ENCODE measurements around the gene GJA5. TPM values are rescaled to one million over a fixed set of nuclear protein-coding genes. Genes with fewer than 3 reads are reported as not detected.

Gene GJA5
- total RNA-seq, 1 experiment from 2014 or later: not detected

DNA sequence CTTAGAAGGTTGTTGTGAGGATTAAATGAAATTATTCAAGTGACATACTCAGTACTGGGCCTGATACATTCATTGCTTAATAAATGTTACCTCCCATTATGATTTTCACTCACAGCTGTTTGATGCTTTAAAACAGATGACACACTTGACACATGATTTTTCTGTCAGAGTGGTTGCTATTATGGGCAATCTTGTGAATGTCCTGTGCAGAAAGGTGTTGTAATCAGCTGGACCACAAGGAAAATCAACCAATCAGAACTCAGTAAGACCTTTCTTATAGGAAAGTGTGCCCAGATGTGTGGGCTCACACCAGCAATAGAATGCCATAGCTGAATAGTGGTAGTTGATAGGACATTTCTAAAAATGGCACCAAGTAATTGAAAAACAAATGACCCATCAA is 23.5 kb downstream of the GJA5 start:
- H4K20me1 ChIP-seq (ENCODE audit: insufficient read depth): no peaks in the 10 kb centered on the region
- H2AFZ ChIP-seq (ENCODE audit: low read depth, low read length, poor library complexity, severe bottlenecking): no peak overlapping the region
- TF ChIP-seq YY1 (IDR thresholded peaks at IDR 0.05; ENCODE audit: extremely low read depth, insufficient replicate concordance, low read depth, low read length) (no peak), FOSL1 (IDR thresholded peaks at IDR 0.05; ENCODE audit: low read depth) (no peak), ZNF274 (IDR thresholded peaks at IDR 0.05; ENCODE audit: low read depth, low read length) (no peak), EZH2 (IDR thresholded peaks at IDR 0.05) (no peak), ELF1 (IDR thresholded peaks at IDR 0.05; ENCODE audit: borderline replicate concordance, low read depth) (no peak)
- TF ChIP-seq, protein P1, sequence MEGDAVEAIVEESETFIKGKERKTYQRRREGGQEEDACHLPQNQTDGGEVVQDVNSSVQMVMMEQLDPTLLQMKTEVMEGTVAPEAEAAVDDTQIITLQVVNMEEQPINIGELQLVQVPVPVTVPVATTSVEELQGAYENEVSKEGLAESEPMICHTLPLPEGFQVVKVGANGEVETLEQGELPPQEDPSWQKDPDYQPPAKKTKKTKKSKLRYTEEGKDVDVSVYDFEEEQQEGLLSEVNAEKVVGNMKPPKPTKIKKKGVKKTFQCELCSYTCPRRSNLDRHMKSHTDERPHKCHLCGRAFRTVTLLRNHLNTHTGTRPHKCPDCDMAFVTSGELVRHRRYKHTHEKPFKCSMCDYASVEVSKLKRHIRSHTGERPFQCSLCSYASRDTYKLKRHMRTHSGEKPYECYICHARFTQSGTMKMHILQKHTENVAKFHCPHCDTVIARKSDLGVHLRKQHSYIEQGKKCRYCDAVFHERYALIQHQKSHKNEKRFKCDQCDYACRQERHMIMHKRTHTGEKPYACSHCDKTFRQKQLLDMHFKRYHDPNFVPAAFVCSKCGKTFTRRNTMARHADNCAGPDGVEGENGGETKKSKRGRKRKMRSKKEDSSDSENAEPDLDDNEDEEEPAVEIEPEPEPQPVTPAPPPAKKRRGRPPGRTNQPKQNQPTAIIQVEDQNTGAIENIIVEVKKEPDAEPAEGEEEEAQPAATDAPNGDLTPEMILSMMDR (IDR thresholded peaks at IDR 0.05 in 2 of 3, conservative IDR thresholded peaks at IDR 0.05 in 1 of 3; ENCODE audit: borderline replicate concordance in 1 of 3, insufficient read depth in 1 of 3, low read depth in 2 of 3, low read length in 2 of 3): no peak
- H3K27ac ChIP-seq (ENCODE audit: low read depth, low read length): no peak overlapping the region
- no peaks in the 10 kb centered on the region for H3K79me2 ChIP-seq (ENCODE audit: insufficient read depth, low read length)
- H3K4me1 ChIP-seq (ENCODE audit: control insufficient read depth in 1 of 2, insufficient read depth in 2 of 2, low read length in 2 of 2): no peaks in the 10 kb centered on the region
- H3K9me3 ChIP-seq (ENCODE audit: control insufficient read depth in 1 of 2, insufficient read depth in 1 of 2, low read depth in 1 of 2, low read length in 2 of 2): no peaks in the 10 kb centered on the region
- ATAC-seq: no peak
- POLR2A ChIA-PET: no interaction called here
- no peak overlapping the region for H3K4me2 ChIP-seq (ENCODE audit: low read length)
- H3K9me2 ChIP-seq (ENCODE audit: insufficient read depth): no peaks in the 10 kb centered on the region
- H3K9ac ChIP-seq (ENCODE audit: low read length): no peak overlapping the region
- no peaks in the 10 kb centered on the region for H3K36me3 ChIP-seq (ENCODE audit: control insufficient read depth in 1 of 2, insufficient read depth in 2 of 2, low read length in 2 of 2)
- intact Hi-C loops (cut with micrococcal nuclease): no loop called here
- no TSS peak for BruUV-seq (replicated peaks)
- CTCF ChIA-PET: no interaction called here
- no peak overlapping the region for H3K4me3 ChIP-seq (replicated peaks in 1 of 2; ENCODE audit: low read depth in 1 of 2, low read length in 2 of 2)
- RAD21 ChIA-PET (ENCODE audit: low non-redundant PET in 1 of 2, low total read pairs in 2 of 2, uncharacterized antibody in 2 of 2, unreplicated experiment in 2 of 2): no interaction called here
- no peaks in the 10 kb centered on the region for H3K27me3 ChIP-seq (ENCODE audit: insufficient read depth, low read length)
- DNase-seq (ENCODE audit: low read depth, low spot score): no peak

DNA sequence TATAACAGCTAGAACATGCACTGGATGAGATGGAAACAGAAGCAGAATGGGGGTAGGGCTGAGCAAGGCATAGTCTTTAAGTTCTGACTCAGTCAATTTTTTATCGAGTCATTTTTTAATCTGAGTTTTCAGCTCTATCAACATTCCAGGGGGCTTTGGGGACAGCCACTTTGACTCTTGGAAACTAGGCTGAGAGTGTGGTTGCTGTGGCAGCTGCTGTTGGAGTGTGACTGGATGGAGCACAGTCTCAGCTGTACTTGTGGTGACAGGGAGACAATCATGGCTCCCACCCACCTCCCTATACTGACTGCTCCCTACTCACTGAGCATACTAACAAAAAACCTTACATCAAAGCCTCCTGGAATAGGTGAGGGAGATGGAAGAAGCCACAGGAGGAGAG is 25.0 kb downstream of the GJA5 start:
- DNase-seq (ENCODE audit: low read depth, low spot score) (no peak), ATAC-seq (no peak)
- no peaks in the 10 kb centered on the region for H3K27me3 ChIP-seq (ENCODE audit: insufficient read depth, low read length)
- H4K20me1 ChIP-seq (ENCODE audit: insufficient read depth): no peaks in the 10 kb centered on the region
- no peak overlapping the region for H3K9ac ChIP-seq (ENCODE audit: low read length)
- intact Hi-C loops (cut with micrococcal nuclease): no loop called here
- no peak overlapping the region for H3K4me2 ChIP-seq (ENCODE audit: low read length)
- no peaks in the 10 kb centered on the region for H3K9me2 ChIP-seq (ENCODE audit: insufficient read depth)
- no peaks in the 10 kb centered on the region for H3K36me3 ChIP-seq (ENCODE audit: control insufficient read depth in 1 of 2, insufficient read depth in 2 of 2, low read length in 2 of 2)
- ChIA-PET POLR2A (no interaction called here), CTCF (no interaction called here), RAD21 (ENCODE audit: low non-redundant PET in 1 of 2, low total read pairs in 2 of 2, uncharacterized antibody in 2 of 2, unreplicated experiment in 2 of 2) (no interaction called here)
- H3K4me3 ChIP-seq (replicated peaks in 1 of 2; ENCODE audit: low read depth in 1 of 2, low read length in 2 of 2): no peak overlapping the region
- H3K9me3 ChIP-seq (ENCODE audit: control insufficient read depth in 1 of 2, insufficient read depth in 1 of 2, low read depth in 1 of 2, low read length in 2 of 2): no peaks in the 10 kb centered on the region
- BruUV-seq (replicated peaks): no TSS peak
- no peaks in the 10 kb centered on the region for H3K4me1 ChIP-seq (ENCODE audit: control insufficient read depth in 1 of 2, insufficient read depth in 2 of 2, low read length in 2 of 2)
- H2AFZ ChIP-seq (ENCODE audit: low read depth, low read length, poor library complexity, severe bottlenecking): no peak overlapping the region
- no peak overlapping the region for H3K27ac ChIP-seq (ENCODE audit: low read depth, low read length)
- no peaks in the 10 kb centered on the region for H3K79me2 ChIP-seq (ENCODE audit: insufficient read depth, low read length)
- no peak for TF ChIP-seq EZH2phosphoT487 (IDR thresholded peaks at IDR 0.05; ENCODE audit: borderline replicate concordance)
- TF ChIP-seq FOSL1 (IDR thresholded peaks at IDR 0.05; ENCODE audit: low read depth): no peak
- no peak for TF ChIP-seq EZH2 (IDR thresholded peaks at IDR 0.05)
- TF ChIP-seq, protein P2, sequence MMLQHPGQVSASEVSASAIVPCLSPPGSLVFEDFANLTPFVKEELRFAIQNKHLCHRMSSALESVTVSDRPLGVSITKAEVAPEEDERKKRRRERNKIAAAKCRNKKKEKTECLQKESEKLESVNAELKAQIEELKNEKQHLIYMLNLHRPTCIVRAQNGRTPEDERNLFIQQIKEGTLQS (IDR thresholded peaks at IDR 0.05): no peak
- TF ChIP-seq TCF7L2 (IDR thresholded peaks at IDR 0.05; ENCODE audit: borderline replicate concordance, extremely low read depth, insufficient read depth, insufficient read length): no peak
- TF ChIP-seq SP1 (IDR thresholded peaks at IDR 0.05; ENCODE audit: low read depth): no peak
- no peak for TF ChIP-seq RAD21 (IDR thresholded peaks at IDR 0.05; ENCODE audit: low read depth)
- TF ChIP-seq JUND (IDR thresholded peaks at IDR 0.05): no peak
- no peak for TF ChIP-seq POLR2A (IDR thresholded peaks at IDR 0.05; ENCODE audit: borderline replicate concordance, extremely low read depth, insufficient read depth, insufficient read length)
- no peak for TF ChIP-seq CEBPB (IDR thresholded peaks at IDR 0.05; ENCODE audit: low read depth)
- no peak for TF ChIP-seq ZNF274 (IDR thresholded peaks at IDR 0.05; ENCODE audit: low read depth, low read length)
- TF ChIP-seq POLR2AphosphoS5 (IDR thresholded peaks at IDR 0.05; ENCODE audit: low read depth, low read length): no peak
